HepG2 (cell line): ENCODE measurements around the gene CORO7. TPM values are rescaled to one million over a fixed set of nuclear protein-coding genes. Genes with fewer than 3 reads are reported as not detected.
A peak's percentile ranks its signal among the peaks of the same experiment; 100 is the strongest.

ENCODE experiments used
- ARNT ChIP-seq: fragments of 450-650 bp; IDR thresholded peaks from 2 replicates; pipeline ENCODE4 v1.6.1; 2017
- BCL3 ChIP-seq: sonication (generic); formaldehyde crosslinking; IDR thresholded peaks from 2 replicates; pipeline ENCODE4 v1.5.1; 2020; ENCODE audit warnings: mild to moderate bottlenecking, missing genetic modification reagents, moderate library complexity
- KLF11 ChIP-seq: IDR thresholded peaks from 2 replicates; pipeline ENCODE4 v1.6.1; 2016; ENCODE audit warnings: missing compliant biosample characterization
- NFATC3 ChIP-seq: sonication (generic); formaldehyde crosslinking; IDR thresholded peaks from 2 replicates; pipeline ENCODE4 v1.5.1; 2020; ENCODE audit warnings: mild to moderate bottlenecking, missing genetic modification reagents
- PATZ1 ChIP-seq: sonication (generic); formaldehyde crosslinking; IDR thresholded peaks from 2 replicates; pipeline ENCODE4 v1.4.0; 2020; ENCODE audit warnings: missing genetic modification reagents
- RBFOX2 ChIP-seq: fragments of 200-400 bp; formaldehyde crosslinking; IDR thresholded peaks from 2 replicates; pipeline ENCODE4 v1.6.1; 2017; ENCODE audit warnings: low read depth, mild to moderate bottlenecking, low read length
- TBX3 ChIP-seq: fragments of 450-650 bp; IDR thresholded peaks from 2 replicates; pipeline ENCODE4 v1.6.1; 2017; ENCODE audit warnings: antibody characterized with exemption, mild to moderate bottlenecking, inconsistent platforms, borderline replicate concordance
- ZBTB4 ChIP-seq: sonication (generic); formaldehyde crosslinking; IDR thresholded peaks from 2 replicates; pipeline ENCODE4 v1.4.0; 2020; ENCODE audit warnings: missing genetic modification reagents, mild to moderate bottlenecking, borderline replicate concordance
- ZBTB49 ChIP-seq: sonication (generic); formaldehyde crosslinking; IDR thresholded peaks from 2 replicates; pipeline ENCODE4 v1.4.0; 2020; ENCODE audit warnings: missing genetic modification reagents, borderline replicate concordance
- ZNF333 ChIP-seq: sonication (generic); formaldehyde crosslinking; IDR thresholded peaks from 2 replicates; pipeline ENCODE4 v1.4.0; 2020; ENCODE audit warnings: mild to moderate bottlenecking, missing genetic modification reagents, borderline replicate concordance
- ZNF605 ChIP-seq: sonication (generic); formaldehyde crosslinking; IDR thresholded peaks from 2 replicates; pipeline ENCODE4 v1.8.0; 2022; ENCODE audit warnings: mild to moderate bottlenecking, missing genetic modification reagents
- ZUFSP ChIP-seq: sonication (generic); formaldehyde crosslinking; IDR thresholded peaks from 2 replicates; pipeline ENCODE4 v1.9.0; 2021; ENCODE audit warnings: missing genetic modification reagents, mild to moderate bottlenecking, borderline replicate concordance
- polyA plus RNA-seq, 8 experiments: library from polyadenylated mRNA; depleted of rRNA in 3 of 8; stranded (reverse) in 7 of 8; unstranded in 1 of 8; fragments of >200 nt; fragmentation: Illumina TruSeq in 4 of 8; extraction: Trizol in 4 of 8; gene quantifications; 2 replicates each; pipeline versions ENCODE4 v1.2.1 to v1.2.3, GENCODE V29; 2011 to 2016; ENCODE audit warnings: low read depth in 4 of 8, missing spikeins in 1 of 8, mixed read lengths in 1 of 8; ENCODE audit not compliant: insufficient read depth in 1 of 8
- total RNA-seq, 5 experiments: library from RNA; depleted of rRNA; stranded (reverse); fragments of >200 nt; fragmentation: Illumina TruSeq; extraction: Trizol; gene quantifications; 2 replicates each; pipeline ENCODE4 v1.2.3, GENCODE V29; 2016; ENCODE audit warnings: low read depth in 1 of 5
- TF ChIP-seq, protein P1 (sequence below): sonication (generic); formaldehyde crosslinking; IDR thresholded peaks from 2 replicates; pipeline ENCODE4 v1.4.0; 2020; ENCODE audit warnings: missing genetic modification reagents, low read depth, mild to moderate bottlenecking, borderline replicate concordance
- TF ChIP-seq, protein P2 (sequence below): sonication (generic); formaldehyde crosslinking; IDR thresholded peaks from 2 replicates; pipeline ENCODE4 v1.5.1; 2020; ENCODE audit warnings: missing genetic modification reagents, mild to moderate bottlenecking, borderline replicate concordance

CORO7 gene
- total and polyA plus RNA-seq, 2 of the 13 experiments (the other 11 are each of a cell fraction or from before 2014, with no cell fraction given): 9.9 to 14.3 TPM

GRCh38 chr16:4350787-4351659, 65.4 kb downstream of the CORO7 start, which contains the start of gene PAM16 (continued):
- TF ChIP-seq ZBTB49 (CRISPR knock-in tag) (no peak), ZUFSP (no peak), TBX3 (no peak), KLF11 (CRISPR knock-in tag) (no peak), NFATC3 (CRISPR knock-in tag) (no peak), ZBTB4 (CRISPR knock-in tag) (no peak), ZNF605 (CRISPR knock-in tag) (no peak), PATZ1 (CRISPR knock-in tag) (0 out of 2 replicates have a peak, but pooled peaks have one; percentile 27), ARNT (no peak), BCL3 (CRISPR knock-in tag) (no peak), ZNF333 (CRISPR knock-in tag) (no peak), RBFOX2 (peak; percentile 89)
- TF ChIP-seq, protein P1, sequence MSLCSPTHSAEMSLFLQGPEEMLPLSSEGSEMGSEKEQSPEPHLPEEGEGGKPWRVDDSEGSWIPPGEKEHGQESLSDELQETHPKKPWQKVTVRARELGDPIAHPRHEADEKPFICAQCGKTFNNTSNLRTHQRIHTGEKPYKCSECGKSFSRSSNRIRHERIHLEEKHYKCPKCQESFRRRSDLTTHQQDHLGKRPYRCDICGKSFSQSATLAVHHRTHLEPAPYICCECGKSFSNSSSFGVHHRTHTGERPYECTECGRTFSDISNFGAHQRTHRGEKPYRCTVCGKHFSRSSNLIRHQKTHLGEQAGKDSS (CRISPR knock-in tag): peak; percentile 52; the same call in 1 of the 2 replicates
- TF ChIP-seq, protein P2, sequence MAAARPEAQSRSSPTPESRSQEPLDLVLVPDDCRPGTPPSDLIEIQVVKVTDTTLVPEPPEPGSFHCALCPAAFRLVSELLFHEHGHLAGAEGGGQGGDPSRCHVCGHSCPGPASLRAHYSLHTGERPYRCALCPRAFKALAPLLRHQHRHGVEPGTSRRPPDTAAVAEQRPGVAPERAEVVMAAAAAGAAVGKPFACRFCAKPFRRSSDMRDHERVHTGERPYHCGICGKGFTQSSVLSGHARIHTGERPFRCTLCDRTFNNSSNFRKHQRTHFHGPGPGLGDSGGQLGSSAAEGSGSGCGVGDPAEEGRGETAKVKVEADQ (CRISPR knock-in tag): no peak; the same call in 1 of the 2 replicates
